ENCODE data around the gene TRPV4.
A peak's percentile ranks its signal among the peaks of the same experiment; 100 is the strongest.

Gene TRPV4

GRCh38 chr12:109789526-109790048 is 43.6 kb downstream of the TRPV4 start:
- TF ChIP-seq PRDM1 (tag by site-specific recombination; IDR thresholded peaks at IDR 0.05) (no peak), ZNF23 (tag by site-specific recombination; IDR thresholded peaks at IDR 0.05; ENCODE audit: borderline replicate concordance) (peak; percentile 89; the same call in 1 of the 2 replicates), ZBTB17 (tag by site-specific recombination; IDR thresholded peaks at IDR 0.05) (peak; percentile 73)
- H3K27ac ChIP-seq (ENCODE audit: extremely low read depth, low read depth, low read length), result no peak overlapping the region
- no peaks in the 10 kb centered on the region for H3K4me1 ChIP-seq (ENCODE audit: control insufficient read depth, insufficient read depth, low read length)
- H3K36me3 ChIP-seq (ENCODE audit: control insufficient read depth in 2 of 2, insufficient read depth in 1 of 2, low read length in 2 of 2), result peaks cover 0 to 6% of the 10 kb centered on the region in 2 experiments; a peak in 1 of 3 replicates
- POLR2A ChIA-PET, result no interaction called here
- no peaks in the 10 kb centered on the region for H3K9me3 ChIP-seq (ENCODE audit: control insufficient read depth, insufficient read depth, low read depth, low read length)
- H3K4me3 ChIP-seq (ENCODE audit: low read depth, low read length), result no peak overlapping the region
- CTCF ChIA-PET, result interaction anchor here (0.6 to 1.9 kb wide), 3 partner anchors 10 to 63 kb away, joined by 4 to 7 read pairs (median 5); no protein-coding TSS in a partner anchor

GRCh38 chr12:109786799-109787198 is 46.4 kb downstream of the TRPV4 start:
- Histone ChIP-seq H3K27ac (ENCODE audit: extremely low read depth, low read depth, low read length) (no peak overlapping the region), H3K36me3 (ENCODE audit: control insufficient read depth in 2 of 2, insufficient read depth in 1 of 2, low read length in 2 of 2) (peaks cover 0 to 6% of the 10 kb centered on the region in 2 experiments; a peak in 1 of 3 replicates), H3K9me3 (ENCODE audit: control insufficient read depth, insufficient read depth, low read depth, low read length) (no peaks in the 10 kb centered on the region), H3K4me3 (ENCODE audit: low read depth, low read length) (no peak overlapping the region), H3K4me1 (ENCODE audit: control insufficient read depth, insufficient read depth, low read length) (no peaks in the 10 kb centered on the region)
- POLR2A ChIA-PET, result no interaction called here
- TF ChIP-seq ZNF146 (tag by site-specific recombination; IDR thresholded peaks at IDR 0.05) (no peak), TRIM28 (IDR thresholded peaks at IDR 0.05; ENCODE audit: borderline replicate concordance, low read length) (no peak), ZNF561 (tag by site-specific recombination; IDR thresholded peaks at IDR 0.05; ENCODE audit: borderline replicate concordance) (peak; percentile 55; the same call in 1 of the 2 replicates), SCRT1 (tag by site-specific recombination; IDR thresholded peaks at IDR 0.05; ENCODE audit: borderline replicate concordance) (0 out of 2 replicates have a peak, but pooled peaks have one; percentile 45), SCRT2 (tag by site-specific recombination; IDR thresholded peaks at IDR 0.05) (peak; percentile 50; the same call in 1 of the 2 replicates), SETDB1 (IDR thresholded peaks at IDR 0.05; ENCODE audit: insufficient read length, low read length) (no peak), ZNF510 (tag by site-specific recombination; IDR thresholded peaks at IDR 0.05; ENCODE audit: insufficient replicate concordance) (no peak), ZNF391 (tag by site-specific recombination; IDR thresholded peaks at IDR 0.05; ENCODE audit: borderline replicate concordance, low read depth) (no peak), ZNF24 (tag by site-specific recombination; IDR thresholded peaks at IDR 0.05) (no peak), MZF1 (tag by site-specific recombination; IDR thresholded peaks at IDR 0.05; ENCODE audit: borderline replicate concordance) (no peak)
- CTCF ChIA-PET, result interaction anchor here (1.0 kb wide), 1 partner anchor 189 kb away, joined by 3 read pairs; no protein-coding TSS in a partner anchor

- Histone ChIP-seq H3K27ac (ENCODE audit: extremely low read depth, low read depth, low read length) (no peak overlapping the region), H3K4me3 (ENCODE audit: low read depth, low read length) (no peak overlapping the region), H3K9me3 (ENCODE audit: control insufficient read depth, insufficient read depth, low read depth, low read length) (no peaks in the 10 kb centered on the region), H3K36me3 (ENCODE audit: control insufficient read depth in 2 of 2, insufficient read depth in 1 of 2, low read length in 2 of 2) (peaks cover 0 to 6% of the 10 kb centered on the region in 2 experiments; a peak in 1 of 3 replicates), H3K4me1 (ENCODE audit: control insufficient read depth, insufficient read depth, low read length) (no peaks in the 10 kb centered on the region)
- CTCF ChIA-PET, result interaction anchor here (0.5 kb wide), 2 partner anchors 353 to 358 kb away, joined by 3 to 4 read pairs; no protein-coding TSS in a partner anchor
- POLR2A ChIA-PET, result no interaction called here
- TF ChIP-seq ZSCAN30 (tag by site-specific recombination; IDR thresholded peaks at IDR 0.05) (no peak), ZEB2 (tag by site-specific recombination; IDR thresholded peaks at IDR 0.05) (no peak), BCL11A (tag by site-specific recombination; IDR thresholded peaks at IDR 0.05; ENCODE audit: low read depth) (no peak), ZNF433 (tag by site-specific recombination; IDR thresholded peaks at IDR 0.05; ENCODE audit: low read depth) (no peak), ZNF701 (tag by site-specific recombination; IDR thresholded peaks at IDR 0.05) (no peak), ZNF248 (tag by site-specific recombination; IDR thresholded peaks at IDR 0.05) (no peak), FEZF1 (tag by site-specific recombination; IDR thresholded peaks at IDR 0.05) (no peak)
These were observed 47.3 kb downstream of the TRPV4 start for GRCh38 chr12:109785854-109786253.

DNA sequence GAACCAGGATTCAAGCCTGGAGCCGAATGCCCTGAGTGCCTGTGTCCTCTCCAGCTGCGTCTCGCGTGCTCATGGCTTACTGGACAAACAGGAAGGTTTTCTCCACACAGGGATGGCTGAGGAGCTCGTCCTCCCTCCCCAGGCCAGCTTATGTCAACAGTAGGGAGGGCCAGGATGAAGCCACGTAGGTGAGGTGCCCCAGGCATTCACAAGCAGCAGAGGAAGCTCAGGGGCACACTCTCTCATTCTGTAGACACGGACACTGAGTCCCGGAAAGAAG is 49.3 kb downstream of the TRPV4 start:
- ChIA-PET POLR2A (interaction anchor here (0.6 kb wide), 1 partner anchor 83 kb away, joined by 5 read pairs; no protein-coding TSS in a partner anchor), CTCF (no interaction called here)
- no peaks in the 10 kb centered on the region for H3K4me1 ChIP-seq (ENCODE audit: control insufficient read depth, insufficient read depth, low read length)
- H3K36me3 ChIP-seq (ENCODE audit: control insufficient read depth in 2 of 2, insufficient read depth in 1 of 2, low read length in 2 of 2), result peaks cover 0 to 6% of the 10 kb centered on the region in 2 experiments; a peak in 1 of 3 replicates
- H3K9me3 ChIP-seq (ENCODE audit: control insufficient read depth, insufficient read depth, low read depth, low read length), result no peaks in the 10 kb centered on the region
- no peak overlapping the region for H3K27ac ChIP-seq (ENCODE audit: extremely low read depth, low read depth, low read length)
- H3K4me3 ChIP-seq (ENCODE audit: low read depth, low read length), result no peak overlapping the region
- no peak for TF ChIP-seq ZNF544 (tag by site-specific recombination; IDR thresholded peaks at IDR 0.05)
- TF ChIP-seq, protein P1, sequence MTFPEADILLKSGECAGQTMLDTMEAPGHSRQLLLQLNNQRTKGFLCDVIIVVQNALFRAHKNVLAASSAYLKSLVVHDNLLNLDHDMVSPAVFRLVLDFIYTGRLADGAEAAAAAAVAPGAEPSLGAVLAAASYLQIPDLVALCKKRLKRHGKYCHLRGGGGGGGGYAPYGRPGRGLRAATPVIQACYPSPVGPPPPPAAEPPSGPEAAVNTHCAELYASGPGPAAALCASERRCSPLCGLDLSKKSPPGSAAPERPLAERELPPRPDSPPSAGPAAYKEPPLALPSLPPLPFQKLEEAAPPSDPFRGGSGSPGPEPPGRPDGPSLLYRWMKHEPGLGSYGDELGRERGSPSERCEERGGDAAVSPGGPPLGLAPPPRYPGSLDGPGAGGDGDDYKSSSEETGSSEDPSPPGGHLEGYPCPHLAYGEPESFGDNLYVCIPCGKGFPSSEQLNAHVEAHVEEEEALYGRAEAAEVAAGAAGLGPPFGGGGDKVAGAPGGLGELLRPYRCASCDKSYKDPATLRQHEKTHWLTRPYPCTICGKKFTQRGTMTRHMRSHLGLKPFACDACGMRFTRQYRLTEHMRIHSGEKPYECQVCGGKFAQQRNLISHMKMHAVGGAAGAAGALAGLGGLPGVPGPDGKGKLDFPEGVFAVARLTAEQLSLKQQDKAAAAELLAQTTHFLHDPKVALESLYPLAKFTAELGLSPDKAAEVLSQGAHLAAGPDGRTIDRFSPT (tag by site-specific recombination; IDR thresholded peaks at IDR 0.05), result no peak
- no peak for TF ChIP-seq ZNF571 (tag by site-specific recombination; IDR thresholded peaks at IDR 0.05)
- no peak for TF ChIP-seq BCL11A (tag by site-specific recombination; IDR thresholded peaks at IDR 0.05; ENCODE audit: low read depth)
- TF ChIP-seq, protein P2, sequence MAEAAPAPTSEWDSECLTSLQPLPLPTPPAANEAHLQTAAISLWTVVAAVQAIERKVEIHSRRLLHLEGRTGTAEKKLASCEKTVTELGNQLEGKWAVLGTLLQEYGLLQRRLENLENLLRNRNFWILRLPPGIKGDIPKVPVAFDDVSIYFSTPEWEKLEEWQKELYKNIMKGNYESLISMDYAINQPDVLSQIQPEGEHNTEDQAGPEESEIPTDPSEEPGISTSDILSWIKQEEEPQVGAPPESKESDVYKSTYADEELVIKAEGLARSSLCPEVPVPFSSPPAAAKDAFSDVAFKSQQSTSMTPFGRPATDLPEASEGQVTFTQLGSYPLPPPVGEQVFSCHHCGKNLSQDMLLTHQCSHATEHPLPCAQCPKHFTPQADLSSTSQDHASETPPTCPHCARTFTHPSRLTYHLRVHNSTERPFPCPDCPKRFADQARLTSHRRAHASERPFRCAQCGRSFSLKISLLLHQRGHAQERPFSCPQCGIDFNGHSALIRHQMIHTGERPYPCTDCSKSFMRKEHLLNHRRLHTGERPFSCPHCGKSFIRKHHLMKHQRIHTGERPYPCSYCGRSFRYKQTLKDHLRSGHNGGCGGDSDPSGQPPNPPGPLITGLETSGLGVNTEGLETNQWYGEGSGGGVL (tag by site-specific recombination; IDR thresholded peaks at IDR 0.05), result no peak
- TF ChIP-seq ZNF223 (tag by site-specific recombination; IDR thresholded peaks at IDR 0.05), result no peak
